Measurements from ENCODE around the gene EIF4E2. TPM values are rescaled to one million over a fixed set of nuclear protein-coding genes. Genes with fewer than 3 reads are reported as not detected.
"Not testable (repeated sequence)": the region's sequence is repeated elsewhere in the genome, so short reads cannot be mapped to it uniquely, and the experiment has no call there.

The EIF4E2 gene
- total RNA-seq, 4 donors from 2014 or later = 50.7 to 59.6 (median 54.4) TPM

DNA sequence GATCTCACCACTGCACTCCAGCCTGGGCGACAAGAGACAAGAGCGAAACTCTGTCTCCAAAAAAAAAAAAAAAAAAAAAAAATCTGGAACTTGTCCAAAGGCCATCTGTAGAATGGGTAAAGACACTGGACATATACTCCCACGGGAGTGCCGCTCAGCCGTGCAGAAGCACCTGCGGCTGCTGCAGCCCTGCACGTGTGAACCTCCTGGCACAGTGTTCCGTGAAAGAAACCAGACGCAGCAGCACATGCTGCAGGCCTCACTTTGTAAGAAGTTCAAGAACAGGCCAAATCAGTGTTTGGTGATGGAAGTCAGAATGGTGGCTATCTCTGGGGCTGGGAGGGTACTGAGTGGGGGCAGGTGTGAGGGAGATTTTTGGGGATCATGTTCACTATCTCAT is 18.1 kb upstream of the EIF4E2 start:
- H3K27ac ChIP-seq = no peak overlapping the region
- H3K36me3 ChIP-seq = no peaks in the 10 kb centered on the region
- no peaks in the 10 kb centered on the region for H3K27me3 ChIP-seq
- H3K9me3 ChIP-seq = no peaks in the 10 kb centered on the region
- DNase-seq = no peak
- intact Hi-C loops (cut with DNase I) = no loop called here
- H3K4me3 ChIP-seq (replicated peaks in 1 of 3) = no peak overlapping the region
- WGBS, 2 donors = 42 to 49% methylated on average over 9 of the region's 9 CpGs
- TF ChIP-seq, protein P1, sequence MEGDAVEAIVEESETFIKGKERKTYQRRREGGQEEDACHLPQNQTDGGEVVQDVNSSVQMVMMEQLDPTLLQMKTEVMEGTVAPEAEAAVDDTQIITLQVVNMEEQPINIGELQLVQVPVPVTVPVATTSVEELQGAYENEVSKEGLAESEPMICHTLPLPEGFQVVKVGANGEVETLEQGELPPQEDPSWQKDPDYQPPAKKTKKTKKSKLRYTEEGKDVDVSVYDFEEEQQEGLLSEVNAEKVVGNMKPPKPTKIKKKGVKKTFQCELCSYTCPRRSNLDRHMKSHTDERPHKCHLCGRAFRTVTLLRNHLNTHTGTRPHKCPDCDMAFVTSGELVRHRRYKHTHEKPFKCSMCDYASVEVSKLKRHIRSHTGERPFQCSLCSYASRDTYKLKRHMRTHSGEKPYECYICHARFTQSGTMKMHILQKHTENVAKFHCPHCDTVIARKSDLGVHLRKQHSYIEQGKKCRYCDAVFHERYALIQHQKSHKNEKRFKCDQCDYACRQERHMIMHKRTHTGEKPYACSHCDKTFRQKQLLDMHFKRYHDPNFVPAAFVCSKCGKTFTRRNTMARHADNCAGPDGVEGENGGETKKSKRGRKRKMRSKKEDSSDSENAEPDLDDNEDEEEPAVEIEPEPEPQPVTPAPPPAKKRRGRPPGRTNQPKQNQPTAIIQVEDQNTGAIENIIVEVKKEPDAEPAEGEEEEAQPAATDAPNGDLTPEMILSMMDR (IDR thresholded peaks at IDR 0.05) = no peak
- TF ChIP-seq POLR2A (IDR thresholded peaks at IDR 0.05) = no peak
- H3K4me1 ChIP-seq = no peaks in the 10 kb centered on the region

DNA sequence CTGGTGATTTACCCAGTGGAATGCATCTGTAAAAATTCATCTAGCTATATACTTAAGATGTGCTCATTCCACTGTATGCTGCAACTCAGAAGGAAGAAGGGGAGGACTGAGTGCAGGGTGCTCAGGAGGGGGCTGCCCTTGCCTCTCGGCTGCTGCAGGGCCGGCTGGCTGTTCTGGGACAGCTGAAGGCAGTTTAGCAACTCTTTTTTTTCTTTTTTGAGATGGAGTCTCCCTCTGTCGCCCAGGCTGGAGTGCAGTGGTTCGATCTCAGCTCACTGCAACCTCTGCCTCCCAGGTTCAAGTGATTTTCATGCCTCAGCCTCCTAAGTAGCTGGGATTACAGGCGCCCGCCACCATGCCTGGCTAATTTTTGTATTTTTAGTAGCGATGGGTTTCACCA is 17.7 kb upstream of the EIF4E2 start:
- intact Hi-C loops (cut with DNase I) = not testable (repeated sequence)

DNA sequence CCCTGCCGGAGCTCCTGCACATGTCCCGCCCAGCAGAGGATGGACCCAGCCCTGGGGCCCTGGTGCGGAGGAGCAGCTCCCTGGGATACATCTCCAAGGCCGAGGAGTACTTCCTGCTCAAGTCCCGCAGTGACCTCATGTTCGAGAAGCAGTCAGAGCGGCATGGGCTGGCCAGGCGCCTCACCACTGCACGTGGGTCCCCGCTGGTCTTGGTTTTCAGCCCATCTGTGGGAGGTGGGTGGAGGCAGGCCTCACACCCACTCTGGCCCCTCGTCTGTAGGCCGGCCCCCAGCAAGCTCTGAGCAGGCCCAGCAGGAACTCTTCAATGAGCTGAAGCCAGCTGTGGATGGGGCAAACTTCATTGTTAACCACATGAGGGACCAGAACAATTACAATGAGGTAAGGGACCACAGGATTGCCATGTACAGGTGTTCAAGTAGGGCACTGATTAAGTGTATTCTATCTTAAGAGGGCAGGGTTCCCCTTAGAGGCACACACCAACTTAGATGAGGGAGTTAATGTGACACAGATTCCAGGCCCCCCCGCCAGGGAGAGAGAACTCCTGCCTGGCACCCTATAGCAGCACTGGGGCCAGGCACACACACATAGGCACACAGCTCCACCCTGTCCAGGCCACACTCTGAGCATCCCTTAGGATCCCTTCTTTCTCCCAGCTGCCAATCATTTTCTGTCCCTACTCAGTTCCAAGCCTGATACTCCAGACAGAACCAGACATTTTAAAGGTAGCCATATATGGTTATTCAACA is 16.4 kb upstream of the EIF4E2 start:
- Histone ChIP-seq H3K27me3 (no peaks in the 10 kb centered on the region), H3K27ac (no peak overlapping the region), H3K4me1 (no peaks in the 10 kb centered on the region), H3K36me3 (no peaks in the 10 kb centered on the region), H3K9me3 (no peaks in the 10 kb centered on the region), H3K4me3 (replicated peaks in 1 of 3) (no peak overlapping the region)
- no peak for DNase-seq
- WGBS, 2 donors = 76 to 90% methylated on average over 5 to 6 of the region's 13 CpGs
- intact Hi-C loops (cut with DNase I) = no loop called here
- TF ChIP-seq, protein P1 (IDR thresholded peaks at IDR 0.05) = no peak
- no peak for TF ChIP-seq POLR2A (IDR thresholded peaks at IDR 0.05)

More for the DNA sequence above, 17.7 kb upstream of the EIF4E2 start:
- not testable (repeated sequence) for H3K4me3 ChIP-seq (replicated peaks in 1 of 3); H3K27ac ChIP-seq; DNase-seq; H3K36me3 ChIP-seq; H3K4me1 ChIP-seq; H3K27me3 ChIP-seq; H3K9me3 ChIP-seq
- WGBS, 2 donors = 74 to 82% methylated on average over 7 of the region's 7 CpGs

GRCh38 chr2:232534940-232535651 is 15.4 kb upstream of the EIF4E2 start:
- TF ChIP-seq, protein P1 (IDR thresholded peaks at IDR 0.05) = no peak
- TF ChIP-seq POLR2A (IDR thresholded peaks at IDR 0.05) = no peak
- no peaks in the 10 kb centered on the region for H3K27me3 ChIP-seq
- DNase-seq = no peak
- 78 to 82% methylated on average over 12 to 14 of the region's 14 CpGs for WGBS, 2 donors
- no peak overlapping the region for H3K4me3 ChIP-seq (replicated peaks in 1 of 3)
- H3K4me1 ChIP-seq = no peaks in the 10 kb centered on the region
- H3K9me3 ChIP-seq = no peaks in the 10 kb centered on the region
- intact Hi-C loops (cut with DNase I) = no loop called here
- no peaks in the 10 kb centered on the region for H3K36me3 ChIP-seq
- no peak overlapping the region for H3K27ac ChIP-seq

DNA sequence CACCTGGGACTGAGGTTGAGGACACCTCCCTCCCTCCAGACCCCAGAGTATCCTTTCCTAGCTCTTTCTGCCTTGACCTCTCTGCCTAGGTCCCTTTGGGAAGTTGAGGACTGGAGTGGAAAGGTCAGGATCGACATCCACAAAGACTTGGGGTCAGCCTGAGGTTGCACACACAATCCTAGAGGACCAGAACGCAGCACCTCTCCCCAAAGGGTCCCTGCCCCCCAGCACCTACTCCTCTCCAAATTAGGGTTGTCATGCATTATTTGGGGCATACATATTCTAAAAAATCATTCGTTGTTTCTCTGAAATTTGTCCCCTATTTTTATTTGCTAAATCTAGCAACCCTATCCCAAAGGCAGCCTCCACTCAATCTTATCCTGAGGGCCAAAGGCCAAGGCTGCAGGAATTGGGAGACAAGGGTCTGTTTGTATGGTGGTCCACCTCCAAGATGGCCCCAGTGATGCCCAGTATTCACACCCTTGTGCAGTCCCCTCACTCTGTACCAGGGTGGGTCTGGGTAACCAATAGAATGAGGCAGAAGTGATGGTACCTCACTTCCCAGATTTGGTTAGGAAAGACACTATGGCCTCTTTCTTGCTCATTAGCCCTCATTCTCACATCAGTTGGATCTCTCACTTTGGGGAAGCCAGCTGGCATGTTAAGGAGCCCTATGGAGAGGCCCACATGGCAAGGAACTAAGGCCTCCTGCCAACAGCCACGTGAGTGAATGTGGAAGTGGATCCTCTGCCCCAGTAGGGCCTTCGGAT is 14.5 kb upstream of the EIF4E2 start:
- Histone ChIP-seq H3K36me3 (no peaks in the 10 kb centered on the region), H3K9me3 (no peaks in the 10 kb centered on the region), H3K4me3 (replicated peaks in 1 of 3) (no peak overlapping the region), H3K4me1 (no peaks in the 10 kb centered on the region), H3K27me3 (no peaks in the 10 kb centered on the region), H3K27ac (no peak overlapping the region)
- intact Hi-C loops (cut with DNase I) = no loop called here
- no peak for TF ChIP-seq POLR2A (IDR thresholded peaks at IDR 0.05)
- TF ChIP-seq, protein P1 (IDR thresholded peaks at IDR 0.05) = no peak
- no peak for DNase-seq
- WGBS, 2 donors = 86 to 93% methylated on average over 3 to 5 of the region's 5 CpGs

Measured in thyroid gland (tissue), 4 donors.